ENCODE results near the gene COL4A5. TPM values are rescaled to one million over a fixed set of nuclear protein-coding genes. Genes with fewer than 3 reads are reported as not detected.
A peak's percentile ranks its signal among the peaks of the same experiment; 100 is the strongest.

The COL4A5 gene
- total RNA-seq, 1 experiment from 2014 or later: 138 TPM

GRCh38 chrX:108439961-108440696 is 491 bp downstream of the COL4A5 start:
- Mint-ChIP-seq H3K36me3 (ENCODE audit: insufficient read depth, unreplicated experiment) (no peaks in the 10 kb centered on the region), H3K27me3 (ENCODE audit: insufficient read depth, unreplicated experiment) (peaks cover 47% of the 10 kb centered on the region), H3K4me3 (ENCODE audit: unreplicated experiment) (peak overlapping the region; percentile 88), H3K4me1 (ENCODE audit: insufficient read depth, unreplicated experiment) (no peaks in the 10 kb centered on the region), H3K27ac (ENCODE audit: low read depth, unreplicated experiment) (peak overlapping the region; percentile 91), H3K9me3 (ENCODE audit: unreplicated experiment) (no peaks in the 10 kb centered on the region)
- BruUV-seq (replicated peaks): TSS peak; percentile 55
- DNase-seq (ENCODE audit: unreplicated experiment): peak; percentile 30
- TF ChIP-seq CTCF (IDR thresholded peaks at IDR 0.05; ENCODE audit: unreplicated experiment): no peak
- CTCF ChIA-PET: interaction anchor here (0.6 to 0.7 kb wide), 2 partner anchors 43 to 196 kb away, joined by 3 read pairs; no protein-coding TSS in a partner anchor
- intact Hi-C loops (cut with micrococcal nuclease): loop anchor here (2.0 kb wide), 3 partner anchors 41 to 215 kb away; no protein-coding TSS in a partner anchor
- POLR2A ChIA-PET: interaction anchor here (0.6 to 7.7 kb wide), 36 partner anchors 8 to 1657 kb away, joined by 3 to 152 read pairs (median 4); partner anchors contain the start of genes ATG4A and PSMD10

GRCh38 chrX:108442901-108443464 is 3.3 kb downstream of the COL4A5 start:
- H3K9me3 Mint-ChIP-seq (ENCODE audit: unreplicated experiment): no peaks in the 10 kb centered on the region
- intact Hi-C loops (cut with micrococcal nuclease): no loop called here
- CTCF ChIA-PET: no interaction called here
- POLR2A ChIA-PET: interaction anchor here (0.6 to 7.7 kb wide), 6 partner anchors 25 to 1874 kb away, joined by 3 to 106 read pairs (median 8); no protein-coding TSS in a partner anchor
- H3K4me3 Mint-ChIP-seq (ENCODE audit: unreplicated experiment): peak overlapping the region; percentile 88
- DNase-seq (ENCODE audit: unreplicated experiment): no peak
- BruUV-seq (replicated peaks): no TSS peak
- peaks cover 9% of the 10 kb centered on the region for H3K4me1 Mint-ChIP-seq (ENCODE audit: insufficient read depth, unreplicated experiment)
- no peaks in the 10 kb centered on the region for H3K36me3 Mint-ChIP-seq (ENCODE audit: insufficient read depth, unreplicated experiment)
- H3K27ac Mint-ChIP-seq (ENCODE audit: low read depth, unreplicated experiment): peak overlapping the region; percentile 83
- TF ChIP-seq CTCF (IDR thresholded peaks at IDR 0.05; ENCODE audit: unreplicated experiment): no peak
- H3K27me3 Mint-ChIP-seq (ENCODE audit: insufficient read depth, unreplicated experiment): peaks cover 57% of the 10 kb centered on the region

DNA sequence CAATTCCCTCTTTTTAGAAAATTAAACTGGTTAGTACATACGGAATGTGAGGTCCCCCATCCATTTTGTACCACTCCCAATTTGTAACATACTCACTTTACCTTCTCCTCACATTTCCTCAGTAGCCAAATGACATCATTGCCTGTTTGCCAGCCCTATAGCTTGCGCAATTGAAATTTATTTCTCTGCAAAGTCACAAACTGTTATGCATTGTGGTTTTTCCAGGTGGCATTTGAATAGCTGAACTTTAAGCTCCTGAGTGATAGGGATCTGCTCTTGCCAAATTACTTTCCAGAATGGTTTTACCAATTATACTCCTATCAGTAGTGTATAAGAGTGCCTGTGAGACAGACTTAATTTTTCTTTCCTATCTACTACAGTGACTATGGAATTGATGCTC is 7.7 kb downstream of the COL4A5 start:
- CTCF ChIA-PET: interaction anchor here (1.3 kb wide), 1 partner anchor 223 kb away, joined by 8 read pairs; no protein-coding TSS in a partner anchor
- Mint-ChIP-seq H3K9me3 (ENCODE audit: unreplicated experiment) (no peaks in the 10 kb centered on the region), H3K4me3 (ENCODE audit: unreplicated experiment) (peak overlapping the region; percentile 44), H3K27ac (ENCODE audit: low read depth, unreplicated experiment) (peak overlapping the region; percentile 7), H3K4me1 (ENCODE audit: insufficient read depth, unreplicated experiment) (peaks cover 9% of the 10 kb centered on the region), H3K27me3 (ENCODE audit: insufficient read depth, unreplicated experiment) (peaks cover 34% of the 10 kb centered on the region), H3K36me3 (ENCODE audit: insufficient read depth, unreplicated experiment) (no peaks in the 10 kb centered on the region)
- POLR2A ChIA-PET: interaction anchor here (0.5 to 3.5 kb wide), 14 partner anchors 8 to 1912 kb away, joined by 3 to 22 read pairs (median 4); partner anchors contain the start of genes COL4A5 and COL4A6
- no TSS peak for BruUV-seq (replicated peaks)
- no peak for TF ChIP-seq CTCF (IDR thresholded peaks at IDR 0.05; ENCODE audit: unreplicated experiment)
- DNase-seq (ENCODE audit: unreplicated experiment): peak; percentile 62
- intact Hi-C loops (cut with micrococcal nuclease): no loop called here

- no TSS peak for BruUV-seq (replicated peaks)
- DNase-seq (ENCODE audit: unreplicated experiment): no peak
- CTCF ChIA-PET: no interaction called here
- Mint-ChIP-seq H3K4me1 (ENCODE audit: insufficient read depth, unreplicated experiment) (no peaks in the 10 kb centered on the region), H3K36me3 (ENCODE audit: insufficient read depth, unreplicated experiment) (peaks cover 5% of the 10 kb centered on the region), H3K27ac (ENCODE audit: low read depth, unreplicated experiment) (no peak overlapping the region), H3K4me3 (ENCODE audit: unreplicated experiment) (no peak overlapping the region), H3K27me3 (ENCODE audit: insufficient read depth, unreplicated experiment) (peaks cover 35% of the 10 kb centered on the region), H3K9me3 (ENCODE audit: unreplicated experiment) (no peaks in the 10 kb centered on the region)
- intact Hi-C loops (cut with micrococcal nuclease): no loop called here
- TF ChIP-seq CTCF (IDR thresholded peaks at IDR 0.05; ENCODE audit: unreplicated experiment): no peak
- POLR2A ChIA-PET: no interaction called here
Measured at GRCh38 chrX:108453841-108454240, 14.2 kb downstream of the COL4A5 start.

All from MCF 10A (cell line).